ENCODE results near the gene KIRREL1. TPM values are rescaled to one million over a fixed set of nuclear protein-coding genes. Genes with fewer than 3 reads are reported as not detected.

Gene KIRREL1
- total RNA-seq, 1 experiment from 2014 or later = 211 TPM

GRCh38 chr1:158059984-158060383 lies 66.5 kb downstream of the KIRREL1 start:
- peaks cover 15% of the 10 kb centered on the region for H3K36me3 ChIP-seq (ENCODE audit: insufficient read depth, low read length, poor library complexity, severe bottlenecking)
- no peak overlapping the region for H3K4me3 ChIP-seq (ENCODE audit: low read depth, low read length, poor library complexity, severe bottlenecking)
- no peaks in the 10 kb centered on the region for H3K27me3 ChIP-seq (replicated peaks; ENCODE audit: insufficient read depth, low read depth, low read length, poor library complexity)
- DNase-seq (ENCODE audit: low spot score) = no peak
- CTCF ChIA-PET = no interaction called here
- POLR2A ChIA-PET (ENCODE audit: low non-redundant PET) = no interaction called here
- peak overlapping the region; percentile 48 for H3K27ac ChIP-seq (ENCODE audit: low read depth, low read length, poor library complexity, severe bottlenecking)
- no TSS peak for BruUV-seq (replicated peaks)
- peaks cover 61% of the 10 kb centered on the region for H3K4me1 ChIP-seq (ENCODE audit: insufficient read depth, low read length, poor library complexity, severe bottlenecking)
- no peaks in the 10 kb centered on the region for H3K9me3 ChIP-seq (ENCODE audit: low read depth, low read length, poor library complexity, severe bottlenecking)
- intact Hi-C loops (cut with micrococcal nuclease; ENCODE audit: unreplicated experiment) = no loop called here
- no peak for TF ChIP-seq CTCF (conservative IDR thresholded peaks at IDR 0.05; ENCODE audit: low read depth, low read length)
- TF ChIP-seq EZH2 (IDR thresholded peaks at IDR 0.05; ENCODE audit: borderline replicate concordance, low read depth, low read length, poor library complexity, severe bottlenecking) = no peak

GRCh38 chr1:158062174-158062573 lies 68.7 kb downstream of the KIRREL1 start:
- no TSS peak for BruUV-seq (replicated peaks)
- ChIA-PET CTCF (no interaction called here), POLR2A (ENCODE audit: low non-redundant PET) (interaction anchor here (0.6 kb wide), 2 partner anchors 57 to 100 kb away, joined by 3 read pairs; no protein-coding TSS in a partner anchor)
- Histone ChIP-seq H3K4me1 (ENCODE audit: insufficient read depth, low read length, poor library complexity, severe bottlenecking) (peaks cover 58% of the 10 kb centered on the region), H3K27me3 (replicated peaks; ENCODE audit: insufficient read depth, low read depth, low read length, poor library complexity) (no peaks in the 10 kb centered on the region), H3K36me3 (ENCODE audit: insufficient read depth, low read length, poor library complexity, severe bottlenecking) (peaks cover 24% of the 10 kb centered on the region), H3K4me3 (ENCODE audit: low read depth, low read length, poor library complexity, severe bottlenecking) (no peak overlapping the region), H3K9me3 (ENCODE audit: low read depth, low read length, poor library complexity, severe bottlenecking) (no peaks in the 10 kb centered on the region), H3K27ac (ENCODE audit: low read depth, low read length, poor library complexity, severe bottlenecking) (no peak overlapping the region)
- DNase-seq (ENCODE audit: low spot score) = no peak
- intact Hi-C loops (cut with micrococcal nuclease; ENCODE audit: unreplicated experiment) = no loop called here
- no peak for TF ChIP-seq CTCF (conservative IDR thresholded peaks at IDR 0.05; ENCODE audit: low read depth, low read length)
- no peak for TF ChIP-seq EZH2 (IDR thresholded peaks at IDR 0.05; ENCODE audit: borderline replicate concordance, low read depth, low read length, poor library complexity, severe bottlenecking)

GRCh38 chr1:158067662-158068061 lies 74.2 kb downstream of the KIRREL1 start:
- Histone ChIP-seq H3K4me1 (ENCODE audit: insufficient read depth, low read length, poor library complexity, severe bottlenecking) (peaks cover 45% of the 10 kb centered on the region), H3K36me3 (ENCODE audit: insufficient read depth, low read length, poor library complexity, severe bottlenecking) (peaks cover 25% of the 10 kb centered on the region), H3K9me3 (ENCODE audit: low read depth, low read length, poor library complexity, severe bottlenecking) (no peaks in the 10 kb centered on the region), H3K27me3 (replicated peaks; ENCODE audit: insufficient read depth, low read depth, low read length, poor library complexity) (no peaks in the 10 kb centered on the region), H3K27ac (ENCODE audit: low read depth, low read length, poor library complexity, severe bottlenecking) (peak overlapping the region; percentile 23), H3K4me3 (ENCODE audit: low read depth, low read length, poor library complexity, severe bottlenecking) (no peak overlapping the region)
- TF ChIP-seq CTCF (conservative IDR thresholded peaks at IDR 0.05; ENCODE audit: low read depth, low read length) = no peak
- TF ChIP-seq EZH2 (IDR thresholded peaks at IDR 0.05; ENCODE audit: borderline replicate concordance, low read depth, low read length, poor library complexity, severe bottlenecking) = no peak
- intact Hi-C loops (cut with micrococcal nuclease; ENCODE audit: unreplicated experiment) = no loop called here
- ChIA-PET POLR2A (ENCODE audit: low non-redundant PET) (no interaction called here), CTCF (no interaction called here)
- BruUV-seq (replicated peaks) = no TSS peak
- no peak for DNase-seq (ENCODE audit: low spot score)
